GM18867 (cell line): Measurements from ENCODE around the gene AAMP.

Experiments
- ATAC-seq: cut with Tn5 transposase; IDR thresholded peaks from one replicate; pipeline ENCODE4 v1.9.1; 2021; ENCODE audit warnings: mild to moderate bottlenecking, moderate library complexity; ENCODE audit not compliant: unreplicated experiment

AAMP gene

DNA sequence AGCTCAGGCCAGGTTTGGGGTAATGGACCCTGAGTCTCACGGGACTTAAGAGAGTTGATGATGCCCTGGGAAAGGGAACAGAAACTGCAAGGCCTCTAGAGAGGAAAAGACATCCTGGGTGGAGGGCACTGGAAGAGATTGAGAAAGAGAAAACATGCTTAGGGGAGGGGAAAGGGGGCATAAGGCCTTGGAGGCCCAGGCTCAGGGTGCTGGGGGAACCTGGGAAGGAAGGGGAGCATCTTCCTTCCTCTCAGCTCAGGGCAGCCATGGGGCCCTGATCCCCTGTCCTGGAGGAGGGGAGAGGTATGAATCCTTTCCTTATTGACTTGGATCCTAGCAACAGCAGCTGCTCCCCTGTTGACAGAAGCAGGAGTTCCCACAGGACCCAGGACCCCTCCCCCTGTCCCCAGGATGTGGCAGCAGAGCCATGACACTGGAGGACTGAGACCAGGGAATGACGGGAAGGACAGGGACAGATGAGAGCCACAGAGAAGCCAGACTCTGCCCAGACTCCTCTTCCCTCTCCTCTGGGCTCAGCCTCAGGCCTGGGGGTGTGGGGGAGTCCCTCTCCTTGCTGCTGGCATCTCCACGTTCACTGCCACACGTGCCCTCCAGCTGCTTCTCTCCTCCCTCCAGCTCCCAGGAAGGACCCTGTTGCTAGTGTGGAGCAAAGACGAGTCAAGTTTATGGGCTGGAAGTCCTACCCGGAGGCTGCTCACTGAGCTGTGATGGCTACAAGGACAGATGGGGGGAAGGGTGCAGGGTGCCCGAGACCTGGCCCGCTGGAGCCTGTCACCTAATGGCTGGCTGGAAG lies 8.3 kb downstream of the AAMP start:
- ATAC-seq, result no peak

DNA sequence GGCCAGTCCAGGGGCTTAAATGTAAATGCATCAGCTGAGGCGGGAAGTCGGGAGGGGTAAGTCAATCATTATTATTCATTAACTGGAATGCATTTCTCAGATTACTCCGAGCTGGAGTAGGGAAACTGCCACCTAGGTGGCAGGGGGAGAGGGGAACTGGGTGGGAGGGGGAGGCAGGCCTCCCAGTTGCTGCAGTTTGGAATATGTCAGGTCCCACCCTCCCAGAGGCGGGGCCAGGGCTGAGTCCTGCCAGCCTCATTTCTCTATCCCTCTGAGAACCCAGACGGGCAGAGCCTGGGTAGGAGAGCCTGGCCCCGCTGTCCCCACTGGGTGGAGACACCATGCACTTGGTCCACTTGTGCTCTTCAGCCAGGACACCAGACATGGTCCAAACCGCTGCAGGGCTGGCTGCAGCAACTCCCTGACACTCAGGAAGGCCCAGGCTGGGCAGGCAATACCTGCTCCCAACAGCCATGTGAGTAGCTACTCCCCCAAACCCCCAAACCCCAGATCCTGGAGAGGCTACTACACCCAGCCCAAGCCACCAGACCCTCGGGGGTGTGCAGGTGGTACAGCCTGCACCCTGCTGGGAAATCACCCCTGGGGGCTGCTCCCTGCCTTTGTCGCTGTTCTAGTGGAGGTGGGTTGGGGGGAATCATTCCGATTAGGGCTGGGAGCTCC lies 9.1 kb downstream of the AAMP start, which contains the start of gene GPBAR1:
TSS of gene GPBAR1 (plus strand) at position 274 of the 681 bp plus-strand sequence. CDS start 1,710 bp downstream, outside the sequence.
- no peak for ATAC-seq

- no peak for ATAC-seq
These were observed 9.8 kb downstream of the AAMP start for GRCh38 chr2:218260166-218260565.

DNA sequence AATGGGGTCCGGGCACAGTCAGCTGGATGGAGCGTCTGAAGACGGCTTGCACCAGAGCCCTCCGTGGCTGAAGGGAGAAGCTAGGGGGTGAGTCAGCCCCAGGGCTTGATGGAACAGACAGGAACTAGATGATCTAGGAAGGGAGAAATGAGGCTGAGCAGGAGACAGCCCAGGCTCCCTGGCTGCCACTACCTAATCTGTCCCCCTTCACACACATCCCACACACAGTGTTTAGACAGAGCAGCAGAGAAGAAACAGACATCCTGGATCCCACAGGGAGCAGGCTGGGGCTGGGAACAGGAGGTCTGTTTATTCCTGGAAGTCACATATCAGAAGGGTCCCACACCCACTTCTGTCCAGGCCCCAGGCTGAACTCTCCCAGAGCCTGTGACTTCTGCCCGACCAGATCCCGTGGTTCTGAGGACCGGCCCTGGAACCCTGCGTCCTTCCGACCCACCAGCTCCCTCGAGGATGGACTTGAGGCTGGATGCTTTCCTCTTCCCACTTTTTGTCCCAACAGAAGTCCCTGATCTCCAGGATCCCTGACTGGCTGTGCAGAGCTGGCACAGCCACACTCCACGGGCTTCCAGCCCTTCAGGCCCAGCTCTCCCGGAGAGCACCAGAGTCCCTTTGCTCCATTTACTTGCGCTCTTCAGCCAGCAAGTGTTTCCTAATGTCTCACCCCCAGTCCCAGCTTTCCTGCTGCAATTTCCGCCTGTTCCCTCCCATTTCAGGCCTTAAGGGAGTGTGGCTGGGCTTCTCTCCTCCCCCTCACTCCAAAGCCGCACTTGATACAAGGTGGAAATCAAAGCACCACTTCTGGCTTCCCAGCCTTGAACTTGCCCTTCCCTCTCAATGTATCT lies 10.6 kb downstream of the AAMP start:
- no peak for ATAC-seq

DNA sequence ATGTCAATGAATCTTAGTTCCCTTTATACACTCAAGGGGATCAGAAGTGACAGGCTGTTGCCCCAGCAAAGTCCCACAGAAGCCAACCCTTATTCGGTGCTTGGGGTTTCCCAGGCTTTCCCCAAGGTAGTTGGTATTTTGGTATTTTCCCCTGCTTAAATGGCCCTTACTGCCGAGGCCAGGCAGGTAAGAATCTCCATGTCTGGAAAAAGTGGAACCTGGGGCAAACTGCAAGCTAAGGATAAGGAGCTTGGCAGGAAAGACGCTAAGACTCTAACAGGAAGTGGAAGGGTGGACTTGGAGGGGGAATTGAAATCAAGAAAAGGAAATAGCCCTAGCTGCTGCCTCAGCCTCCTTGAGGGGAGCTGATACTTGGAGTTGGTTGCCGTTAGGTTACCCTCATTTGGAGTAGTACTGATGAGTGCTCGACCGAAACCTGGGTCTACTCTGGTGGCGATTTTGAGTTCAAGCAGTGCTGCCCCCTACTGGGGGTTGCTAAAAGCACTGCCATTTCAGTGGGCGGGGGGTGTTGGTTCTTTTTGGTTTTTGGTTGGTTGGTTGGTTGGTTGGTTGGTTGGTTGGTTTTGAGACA lies 12.5 kb downstream of the AAMP start:
- ATAC-seq, result peak; percentile 74

GRCh38 chr2:218256612-218257350 lies 13.2 kb downstream of the AAMP start:
- peak; percentile 2 for ATAC-seq

DNA sequence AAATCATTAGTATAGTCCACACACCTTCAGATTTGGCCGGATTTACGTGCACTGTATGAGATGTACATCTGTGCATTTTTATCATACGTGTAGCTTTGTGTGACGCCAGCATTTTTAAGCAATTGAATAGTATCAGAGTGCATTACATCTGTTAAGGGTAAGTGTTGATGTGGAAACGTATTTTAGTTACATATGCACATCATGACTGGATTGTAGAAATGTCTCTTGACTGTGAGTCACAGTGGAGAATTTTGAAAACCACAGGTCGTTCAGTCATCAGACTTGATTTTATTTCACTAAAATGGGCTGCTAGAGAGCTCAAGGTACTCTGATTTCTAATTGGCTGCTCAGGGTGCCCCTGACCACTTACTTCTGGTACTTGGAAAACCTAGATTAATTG lies 14.5 kb downstream of the AAMP start:
- ATAC-seq, result no peak

GRCh38 chr2:218253232-218253625 lies 16.7 kb downstream of the AAMP start:
- ATAC-seq, result no peak

GRCh38 chr2:218252509-218253231 lies 17.3 kb downstream of the AAMP start:
- ATAC-seq, result no peak

DNA sequence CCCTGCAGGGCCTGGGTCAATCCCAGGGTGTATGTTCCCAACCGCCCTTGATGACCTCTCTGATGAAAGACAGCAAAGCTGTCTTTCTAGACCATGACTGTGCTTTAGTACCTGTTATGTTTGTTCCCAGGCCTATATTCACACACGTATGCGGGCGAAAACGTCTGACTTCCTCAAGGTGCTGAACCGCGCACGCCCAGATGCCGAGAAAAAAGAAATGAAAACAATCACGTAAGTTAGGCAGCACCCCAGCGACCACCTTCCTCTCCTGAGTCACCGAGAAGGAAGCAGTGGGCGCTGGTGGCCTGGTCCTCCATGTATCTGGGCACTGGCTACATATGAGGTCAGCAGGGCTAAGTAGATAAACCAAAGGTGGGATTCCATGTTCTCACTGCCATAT lies 20.2 kb downstream of the AAMP start:
- ATAC-seq, result no peak

GRCh38 chr2:218245214-218245613 lies 24.7 kb downstream of the AAMP start:
- ATAC-seq, result no peak

DNA sequence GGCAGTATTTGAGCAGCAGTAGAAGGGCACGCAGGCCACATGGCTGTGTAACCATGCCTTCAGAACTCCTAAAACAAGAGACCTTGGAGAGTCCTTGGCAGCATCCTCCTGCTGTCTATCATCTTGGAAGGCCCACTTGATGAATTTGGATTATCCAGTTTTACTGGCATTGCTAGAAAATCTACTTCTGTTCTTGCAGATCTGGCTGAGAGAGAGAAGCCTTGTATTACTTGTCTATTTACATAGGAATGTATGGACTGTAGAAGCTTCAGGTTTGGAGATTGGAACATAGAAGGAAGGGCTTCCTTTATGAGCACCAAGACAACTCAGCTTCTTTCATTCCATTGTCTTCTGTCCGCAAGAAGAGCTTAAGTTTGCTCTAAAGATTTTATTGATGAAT lies 25.3 kb downstream of the AAMP start:
- ATAC-seq, result no peak

DNA sequence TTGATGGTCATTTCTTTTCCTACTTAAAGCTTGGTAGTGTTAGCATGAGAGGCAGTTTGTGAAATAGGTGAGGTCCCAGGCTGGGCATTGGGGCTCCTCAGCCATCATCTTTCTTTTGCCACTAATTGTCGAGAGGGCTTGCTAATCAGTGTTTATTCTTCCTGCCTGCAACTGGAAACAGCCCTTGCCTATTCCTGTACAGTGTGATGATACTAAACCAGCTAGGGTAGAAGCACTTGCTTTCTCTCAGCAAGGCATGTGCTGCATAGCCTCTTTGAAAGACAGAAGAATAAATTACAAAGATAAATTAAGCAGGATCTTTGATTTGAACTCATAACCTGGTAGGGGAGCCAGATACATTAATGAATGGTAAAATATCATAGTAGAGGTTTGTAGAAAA lies 25.7 kb downstream of the AAMP start:
- no peak for ATAC-seq

GRCh38 chr2:218238887-218239286 lies 31.1 kb downstream of the AAMP start:
- no peak for ATAC-seq

GRCh38 chr2:218236829-218237228 lies 33.1 kb downstream of the AAMP start:
- ATAC-seq, result no peak

GRCh38 chr2:218235017-218235416 lies 34.9 kb downstream of the AAMP start:
- ATAC-seq, result no peak

DNA sequence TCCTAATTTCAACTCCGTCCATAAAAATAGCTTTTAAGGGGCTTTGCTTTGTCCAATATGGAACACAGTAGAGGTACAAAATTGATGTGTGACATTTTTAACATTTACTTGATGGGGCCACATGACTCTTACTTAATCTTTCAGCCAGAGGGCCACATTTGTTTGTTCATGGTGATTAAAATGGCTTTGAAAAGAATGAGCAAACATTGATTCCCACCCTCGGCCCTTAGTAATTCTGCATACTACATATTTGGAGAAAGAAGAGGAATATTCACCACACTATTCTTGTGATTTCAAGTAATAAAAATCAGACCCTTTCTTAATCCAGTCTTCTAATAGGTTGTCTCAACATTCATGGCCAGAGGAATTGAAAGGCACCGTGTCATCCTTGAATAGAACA lies 35.4 kb downstream of the AAMP start:
- ATAC-seq, result no peak

GRCh38 chr2:218233543-218233942 lies 36.4 kb downstream of the AAMP start:
- ATAC-seq, result no peak

GRCh38 chr2:218230882-218231281 lies 39.1 kb downstream of the AAMP start:
- ATAC-seq, result peak; percentile 45

GRCh38 chr2:218229851-218230250 lies 40.1 kb downstream of the AAMP start:
- no peak for ATAC-seq
